ENCODE results near the gene MYOG. TPM values are rescaled to one million over a fixed set of nuclear protein-coding genes. Genes with fewer than 3 reads are reported as not detected.

The MYOG gene
- total and polyA plus RNA-seq, 2 of the 4 experiments (the other 2 are of a cell fraction): not detected

GRCh38 chr1:203129501-203130231, 43.9 kb upstream of the MYOG start:
- DNase-seq (no peak), ATAC-seq (ENCODE audit: low read depth) (no peak)
- no peak overlapping the region for H3K14ac ChIP-seq (replicated peaks; ENCODE audit: low read depth, low read length)
- POLR2A ChIA-PET (ENCODE audit: unreplicated experiment): no interaction called here
- H3K4me3 ChIP-seq (ENCODE audit: insufficient read depth, low read depth, low read length): no peak overlapping the region
- H3K36me3 ChIP-seq (ENCODE audit: control insufficient read depth, insufficient read depth, low read length): no peaks in the 10 kb centered on the region
- H2AK5ac ChIP-seq (ENCODE audit: low read depth, low read length): no peak overlapping the region
- no peak overlapping the region for H2AK9ac ChIP-seq (replicated peaks; ENCODE audit: low read depth, low read length, poor library complexity)
- no TSS peak for BruUV-seq (replicated peaks)
- H2BK120ac ChIP-seq (ENCODE audit: low read depth, low read length): no peak overlapping the region
- H2BK15ac ChIP-seq (ENCODE audit: low read depth, low read length): no peak overlapping the region
- no peak overlapping the region for H3K23ac ChIP-seq (ENCODE audit: low read depth, low read length)
- no peaks in the 10 kb centered on the region for H3K9me3 ChIP-seq (ENCODE audit: control insufficient read depth, insufficient read depth, low read length)
- H4K20me1 ChIP-seq (ENCODE audit: insufficient read depth, low read length): no peaks in the 10 kb centered on the region
- no peak for TF ChIP-seq RAD21 (IDR thresholded peaks at IDR 0.05; ENCODE audit: low read length)
- TF ChIP-seq MXI1 (IDR thresholded peaks at IDR 0.05; ENCODE audit: borderline replicate concordance, low read depth, low read length): no peak
- H3K9me1 ChIP-seq (ENCODE audit: insufficient read depth, low read length): no peaks in the 10 kb centered on the region
- H3K9ac ChIP-seq (ENCODE audit: low read depth, low read length): no peak overlapping the region
- no peak overlapping the region for H3K56ac ChIP-seq (ENCODE audit: extremely low read depth, insufficient read depth, low read length)
- peaks cover 30% of the 10 kb centered on the region for H3K27me3 ChIP-seq (ENCODE audit: control insufficient read depth, insufficient read depth, low read length)
- no peak overlapping the region for H3K18ac ChIP-seq (ENCODE audit: low read depth, low read length)
- CTCF ChIA-PET: interaction anchor here (0.9 to 1.0 kb wide), 2 partner anchors 45 to 90 kb away, joined by 3 read pairs; no protein-coding TSS in a partner anchor
- no peak overlapping the region for H2BK5ac ChIP-seq (ENCODE audit: low read depth, low read length, poor library complexity, severe bottlenecking)
- 69% methylated on average over 4 of the region's 7 CpGs; no CpG with 5 or more reads in 1 of the 2 experiments for WGBS, 2 experiments (ENCODE audit: extremely low coverage in 2 of 2, insufficient read length in 1 of 2)
- dilution Hi-C loops (cut with HindIII; ENCODE audit: low sequenced_read_pairs, unreplicated experiment): no loop called here
- in situ Hi-C loops (cut with MboI; ENCODE audit: low sequenced_read_pairs): no loop called here
- H4K91ac ChIP-seq (ENCODE audit: insufficient read depth, low read depth, low read length): no peak overlapping the region
- H3K79me1 ChIP-seq (ENCODE audit: low read depth in 1 of 2, low read length in 2 of 2): no peaks in the 10 kb centered on the region
- intact Hi-C loops (cut with micrococcal nuclease): no loop called here
- H4K8ac ChIP-seq (ENCODE audit: low read depth in 2 of 2, low read length in 2 of 2): no peak overlapping the region
- H3K4me2 ChIP-seq (ENCODE audit: low read depth, low read length): no peak overlapping the region
- no peak overlapping the region for H2BK20ac ChIP-seq (ENCODE audit: low read depth, low read length)
- H3K27ac ChIP-seq (ENCODE audit: insufficient read depth, low read length): no peak overlapping the region
- H3K4me1 ChIP-seq (ENCODE audit: control insufficient read depth, insufficient read depth, low read length): peaks cover 3% of the 10 kb centered on the region; the same call in 1 of the 2 replicates
- no peak overlapping the region for H2AFZ ChIP-seq (replicated peaks; ENCODE audit: low read length, poor library complexity)
- no peak overlapping the region for H4K5ac ChIP-seq (ENCODE audit: low read depth, low read length)
- no peak overlapping the region for H3K4ac ChIP-seq (ENCODE audit: low read depth, low read length)

Data from IMR-90 (cell line).